HFF-Myc (cell line): ENCODE data around the gene ZSCAN12.

Experiments
- DNase-seq: peaks from one replicate; pipeline ENCODE4 v3.0.0-alpha.2; 2011; ENCODE audit warnings: low read depth; ENCODE audit errors: extremely low read depth
- H3K4me3 ChIP-seq: replicated peaks from 2 replicates; pipeline ENCODE4 v1.5.1; 2011; ENCODE audit warnings: low read depth, mild to moderate bottlenecking, control low read depth, low read length
- TF ChIP-seq, protein P1 (sequence below): IDR thresholded peaks from 2 replicates; pipeline ENCODE4 v1.5.1; 2012; ENCODE audit warnings: mild to moderate bottlenecking, low read depth, low read length, control low read depth; ENCODE audit errors: missing control alignments

ZSCAN12 gene

DNA sequence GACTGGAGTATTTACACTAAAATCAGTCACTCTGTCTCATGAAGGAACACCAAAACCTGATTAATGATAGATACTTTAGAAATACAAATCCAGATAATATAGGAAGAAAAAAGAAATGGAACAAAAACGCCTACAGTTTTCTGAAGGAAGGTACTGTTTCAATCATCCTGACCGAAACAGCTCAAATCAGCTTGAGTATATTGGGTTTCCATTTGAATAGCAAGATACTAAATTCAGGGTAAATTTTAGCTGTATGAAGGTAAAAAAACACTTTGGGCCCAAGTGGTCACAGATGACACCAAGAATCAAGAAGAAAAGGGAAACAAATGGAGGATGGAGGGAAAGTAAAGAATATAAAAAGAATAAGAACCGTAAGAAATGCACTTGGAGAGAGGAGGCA is 36.9 kb upstream of the ZSCAN12 start:
- DNase-seq = no peak
- TF ChIP-seq, protein P1, sequence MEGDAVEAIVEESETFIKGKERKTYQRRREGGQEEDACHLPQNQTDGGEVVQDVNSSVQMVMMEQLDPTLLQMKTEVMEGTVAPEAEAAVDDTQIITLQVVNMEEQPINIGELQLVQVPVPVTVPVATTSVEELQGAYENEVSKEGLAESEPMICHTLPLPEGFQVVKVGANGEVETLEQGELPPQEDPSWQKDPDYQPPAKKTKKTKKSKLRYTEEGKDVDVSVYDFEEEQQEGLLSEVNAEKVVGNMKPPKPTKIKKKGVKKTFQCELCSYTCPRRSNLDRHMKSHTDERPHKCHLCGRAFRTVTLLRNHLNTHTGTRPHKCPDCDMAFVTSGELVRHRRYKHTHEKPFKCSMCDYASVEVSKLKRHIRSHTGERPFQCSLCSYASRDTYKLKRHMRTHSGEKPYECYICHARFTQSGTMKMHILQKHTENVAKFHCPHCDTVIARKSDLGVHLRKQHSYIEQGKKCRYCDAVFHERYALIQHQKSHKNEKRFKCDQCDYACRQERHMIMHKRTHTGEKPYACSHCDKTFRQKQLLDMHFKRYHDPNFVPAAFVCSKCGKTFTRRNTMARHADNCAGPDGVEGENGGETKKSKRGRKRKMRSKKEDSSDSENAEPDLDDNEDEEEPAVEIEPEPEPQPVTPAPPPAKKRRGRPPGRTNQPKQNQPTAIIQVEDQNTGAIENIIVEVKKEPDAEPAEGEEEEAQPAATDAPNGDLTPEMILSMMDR = no peak
- H3K4me3 ChIP-seq = no peak overlapping the region

DNA sequence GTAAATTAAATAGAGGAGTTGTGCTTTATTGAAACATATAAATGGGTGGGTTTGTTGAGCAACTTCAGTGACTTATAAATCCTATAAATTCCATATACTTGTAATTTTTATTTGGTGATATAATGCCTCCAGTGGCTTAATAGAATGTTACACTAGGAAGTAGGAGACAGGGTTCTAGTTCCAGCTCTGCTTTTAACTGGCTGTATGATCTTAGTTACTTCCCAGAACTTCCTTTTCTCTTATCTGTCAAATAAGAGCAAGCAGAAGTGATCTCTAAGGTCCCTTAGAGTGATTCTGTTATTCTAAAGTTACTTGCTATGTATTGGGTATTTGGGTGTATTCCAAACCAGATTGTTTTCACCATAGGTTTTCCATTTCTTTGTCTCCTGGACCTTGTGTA is 33.6 kb upstream of the ZSCAN12 start:
- H3K4me3 ChIP-seq = no peak overlapping the region
- no peak for DNase-seq
- TF ChIP-seq, protein P1 = no peak

DNA sequence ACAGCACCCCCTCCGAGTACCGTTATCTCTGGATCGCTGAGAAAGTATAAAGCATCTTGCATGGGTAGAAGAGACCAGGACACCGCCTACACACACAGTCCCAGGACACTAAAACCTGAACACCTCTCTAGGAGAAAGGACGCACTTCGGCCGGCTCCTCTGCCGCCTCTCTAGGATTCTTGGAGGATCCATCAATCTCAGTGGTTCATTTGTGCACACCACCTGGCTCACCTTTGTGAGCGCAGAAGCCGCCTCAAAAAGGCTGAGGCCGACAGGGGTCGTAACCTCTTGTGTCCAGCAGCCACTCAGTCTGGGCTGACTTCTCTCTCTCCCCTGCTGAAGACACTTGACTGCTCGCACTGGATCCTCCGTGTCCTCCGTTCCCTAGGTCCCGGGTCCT is 30.2 kb upstream of the ZSCAN12 start:
- no peak for DNase-seq
- TF ChIP-seq, protein P1 = no peak
- H3K4me3 ChIP-seq = no peak overlapping the region

DNA sequence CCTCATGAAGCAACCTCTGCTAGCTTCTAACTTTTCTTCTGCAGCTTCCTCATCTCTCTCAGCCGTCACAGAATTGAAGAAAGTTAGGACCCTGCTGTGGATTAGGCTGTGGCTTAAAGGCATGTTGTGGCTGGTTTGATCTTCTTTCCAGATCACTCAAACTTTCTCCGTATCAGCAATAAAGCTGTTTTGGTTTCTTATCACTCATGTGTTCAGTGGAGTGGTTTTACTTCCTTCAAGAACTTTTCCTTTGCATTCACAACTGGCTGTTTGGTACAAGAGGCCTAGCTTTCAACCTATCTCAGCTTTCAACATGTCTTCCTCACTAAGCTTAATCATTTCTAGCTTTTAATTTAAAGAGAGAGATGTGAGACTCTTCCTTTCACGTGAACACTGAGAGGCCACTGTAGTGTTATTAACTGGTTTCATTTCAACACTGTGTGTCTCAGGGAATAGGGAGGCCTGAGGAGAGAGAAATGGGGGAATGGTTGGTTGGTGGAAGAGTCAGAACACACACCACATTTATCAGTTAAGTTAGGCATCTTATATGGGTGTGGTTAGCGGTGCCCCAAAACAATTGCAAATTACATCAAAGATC is 26.5 kb upstream of the ZSCAN12 start:
- TF ChIP-seq, protein P1 = no peak
- no peak overlapping the region for H3K4me3 ChIP-seq
- no peak for DNase-seq

DNA sequence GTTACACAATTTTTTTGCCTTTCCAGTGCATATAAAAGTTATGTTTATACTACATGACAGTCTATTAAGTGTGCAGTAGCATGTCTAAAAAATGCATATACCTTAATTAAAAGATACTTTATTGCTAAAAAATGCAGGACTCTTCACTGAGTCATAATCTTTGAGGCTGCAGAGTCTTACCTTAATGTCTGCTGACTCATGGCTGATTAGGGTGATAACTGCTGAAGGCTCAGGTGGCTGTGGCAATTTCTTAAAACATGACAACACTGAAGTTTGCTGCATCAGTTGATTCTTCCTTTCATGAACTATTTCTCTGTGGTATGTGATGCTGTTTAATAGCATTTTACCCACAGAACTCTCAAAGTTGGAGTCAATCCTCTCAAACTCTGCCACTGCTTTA is 24.6 kb upstream of the ZSCAN12 start:
- no peak overlapping the region for H3K4me3 ChIP-seq
- no peak for DNase-seq
- TF ChIP-seq, protein P1 = no peak

DNA sequence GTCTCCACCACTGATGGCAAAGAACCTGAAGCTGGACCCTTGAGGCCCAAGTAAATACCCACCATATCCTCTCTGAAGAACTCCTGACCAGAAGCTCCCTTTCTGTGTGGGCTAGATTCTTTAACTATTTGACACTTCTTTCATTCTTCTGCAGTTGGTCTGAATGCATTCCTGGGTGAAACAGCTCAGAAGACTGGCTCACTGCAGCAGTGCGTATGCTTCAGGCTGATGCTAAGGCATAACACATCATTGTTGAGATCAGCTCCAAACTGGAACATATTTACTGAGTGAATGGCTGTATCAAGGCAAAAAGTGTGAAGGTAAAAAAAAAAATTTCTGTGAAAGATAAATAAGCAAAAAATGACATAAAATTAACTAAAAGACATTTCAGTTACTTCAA is 24.0 kb upstream of the ZSCAN12 start:
- TF ChIP-seq, protein P1 = no peak
- no peak overlapping the region for H3K4me3 ChIP-seq

DNA sequence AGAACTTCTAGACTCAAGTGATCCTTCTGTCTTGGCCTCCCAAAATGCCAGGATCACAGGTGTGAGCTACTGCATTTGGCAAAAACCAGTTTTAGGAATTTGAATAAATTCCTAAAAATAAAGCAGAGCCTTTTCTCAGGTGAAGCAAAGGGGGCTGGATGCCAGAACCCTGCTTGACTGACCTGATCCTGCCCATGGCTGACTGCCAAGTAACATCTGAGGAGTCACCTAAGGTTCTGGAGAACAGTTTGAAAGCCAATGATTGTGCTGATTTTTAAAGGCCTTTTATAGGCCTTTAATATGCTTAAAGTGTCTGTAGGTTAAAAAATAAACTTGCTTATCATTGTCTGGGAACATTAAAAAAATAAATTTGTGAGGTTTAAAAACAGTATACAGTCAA is 14.1 kb upstream of the ZSCAN12 start:
- DNase-seq = no peak
- TF ChIP-seq, protein P1 = no peak
- no peak overlapping the region for H3K4me3 ChIP-seq

More for the DNA sequence above, 24.0 kb upstream of the ZSCAN12 start:
- DNase-seq = no peak
